Heart right ventricle (tissue), 16 donors: ENCODE data around the gene IBA57. TPM values are rescaled to one million over a fixed set of nuclear protein-coding genes. Genes with fewer than 3 reads are reported as not detected.

ENCODE experiments used
- ATAC-seq, 8 donors: fragments of 200-7000 bp; cut with Tn5 transposase; one replicate each; pipeline ENCODE4 v1.9.1; 2020; ENCODE audit warnings: mild to moderate bottlenecking in 8 of 8, moderate library complexity in 8 of 8, moderate number of reproducible peaks in 1 of 8
- DNase-seq, 2 donors: peaks; one replicate each; pipeline ENCODE4 v3.0.0-alpha.2; 2020
- H3K27ac ChIP-seq, 10 donors: fragments of 200-600 bp; sonication (generic) in 2 of 10; one replicate each; pipeline versions ENCODE4 v1.5.0 to v1.8.0; 2020 to 2022; ENCODE audit warnings: mild to moderate bottlenecking in 3 of 10
- H3K27me3 ChIP-seq, 7 donors: fragments of 200-600 bp; one replicate each; pipeline ENCODE4 v1.8.0; 2021 to 2022; ENCODE audit warnings: mild to moderate bottlenecking in 2 of 7
- H3K36me3 ChIP-seq, 9 donors: fragments of 200-600 bp; sonication (generic) in 1 of 9; one replicate each; pipeline versions ENCODE4 v1.5.0 to v1.8.0; 2020 to 2022; ENCODE audit warnings: mild to moderate bottlenecking in 2 of 9
- H3K4me1 ChIP-seq, 9 donors: fragments of 200-600 bp; sonication (generic) in 1 of 9; one replicate each; pipeline versions ENCODE4 v1.5.0 to v1.8.0; 2020 to 2022; ENCODE audit warnings: mild to moderate bottlenecking in 4 of 9
- H3K4me3 ChIP-seq, 10 donors: fragments of 200-600 bp; sonication (generic) in 2 of 10; one replicate each; pipeline versions ENCODE4 v1.5.0 to v1.8.0; 2020 to 2022; ENCODE audit warnings: mild to moderate bottlenecking in 7 of 10, moderate library complexity in 2 of 10
- H3K9me3 ChIP-seq, 11 donors: fragments of 200-600 bp in 10 of 11; sonication (generic) in 2 of 11; one replicate each; pipeline versions ENCODE4 v1.5.0 to v1.8.0; 2013 to 2022; ENCODE audit warnings: mild to moderate bottlenecking in 2 of 11, control low read depth in 1 of 11, moderate library complexity in 1 of 11
- WGBS, 2 donors: extraction: QIAGEN DNeasy Blood & Tissue Kit; methylation state at CpG; one replicate each; pipeline ENCODE4 v1.1.7; 2013; ENCODE audit warnings: inconsistent platforms in 1 of 2; 5-methylcytosine and 5-hydroxymethylcytosine counted together
- intact Hi-C, 10 donors: fragments of 100-400 bp; cut with DNase I; formaldehyde crosslinking; loops; one replicate each; pipeline versions ENCODE4 v1.11.1 to v1.14.2; 2022
- polyA plus RNA-seq, 2 donors: library from polyadenylated mRNA; stranded (reverse); fragments of 200-250 nt; gene quantifications; one replicate each; pipeline ENCODE4 v1.2.3, GENCODE V29; 2013
- total RNA-seq, 10 donors: library from RNA; stranded (reverse); fragmentation: NEBNext Ultra II Directional in 3 of 10; extraction: Animal tissue kit (Norgen Biotek cat#: 25700) in 3 of 10; gene quantifications; one replicate each; pipeline versions ENCODE4 v1.2.1 to v1.2.4, GENCODE V29; 2021 to 2023
- TF ChIP-seq, protein P1 (sequence below), 9 donors: fragments of 200-600 bp; sonication (generic) in 2 of 9; IDR thresholded peaks; one replicate each; pipeline versions ENCODE4 v1.5.0 to v1.8.0; 2021 to 2022; ENCODE audit warnings: antibody characterized with exemption in 9 of 9, mild to moderate bottlenecking in 5 of 9, moderate library complexity in 1 of 9
- donor health status: Arrhythmogenic right ventricular cardiomyopathy.
- donor health status: ischemic (EF 13 %, LVEDD 7.1; RV severe dilation, severe dysfunction).
- donor health status: healthy with polysubstance abuse.
- donor health status: DM: no; HTN: yes; CAD: no.
- donor health status: DM: no; HTN: no; CAD: no.
- donor health status: ischemic (EF 25% LVEDD 6.9; RV normal size, moderate dysfunction).
- donor health status: ischemic (EF 25% LVEDD 5.7; RV mildly dilated, moderate dysfunction).
- donor health status: healthy.
- donor health status: DM: yes; HTN: yes; CAD: no.
- donor health status: Ischemic cardiomyopathy.
- donor health status: ischemic (EF 35%, LVEDD 5.7; RV mildly dilated, moderate dysfunction).
- donor health status: nonischemic (EF 11% LVEDD 7.7; RV severe dilation, severe dysfunction).
- donor health status: DM: yes; HTN: yes; CAD: no.
- donor health status: PGD.
- donor health status: ischemic (EF 29% LVEDD 5.4; RV normal size, mild dysfunction).
- donor health status: nonischemic (EF 23%, LVEDD 6.1; RV moderate dilation, normal function).

Gene IBA57
- total and polyA plus RNA-seq, 12 donors: 2.8 to 20.3 (median 16.1) TPM

DNA sequence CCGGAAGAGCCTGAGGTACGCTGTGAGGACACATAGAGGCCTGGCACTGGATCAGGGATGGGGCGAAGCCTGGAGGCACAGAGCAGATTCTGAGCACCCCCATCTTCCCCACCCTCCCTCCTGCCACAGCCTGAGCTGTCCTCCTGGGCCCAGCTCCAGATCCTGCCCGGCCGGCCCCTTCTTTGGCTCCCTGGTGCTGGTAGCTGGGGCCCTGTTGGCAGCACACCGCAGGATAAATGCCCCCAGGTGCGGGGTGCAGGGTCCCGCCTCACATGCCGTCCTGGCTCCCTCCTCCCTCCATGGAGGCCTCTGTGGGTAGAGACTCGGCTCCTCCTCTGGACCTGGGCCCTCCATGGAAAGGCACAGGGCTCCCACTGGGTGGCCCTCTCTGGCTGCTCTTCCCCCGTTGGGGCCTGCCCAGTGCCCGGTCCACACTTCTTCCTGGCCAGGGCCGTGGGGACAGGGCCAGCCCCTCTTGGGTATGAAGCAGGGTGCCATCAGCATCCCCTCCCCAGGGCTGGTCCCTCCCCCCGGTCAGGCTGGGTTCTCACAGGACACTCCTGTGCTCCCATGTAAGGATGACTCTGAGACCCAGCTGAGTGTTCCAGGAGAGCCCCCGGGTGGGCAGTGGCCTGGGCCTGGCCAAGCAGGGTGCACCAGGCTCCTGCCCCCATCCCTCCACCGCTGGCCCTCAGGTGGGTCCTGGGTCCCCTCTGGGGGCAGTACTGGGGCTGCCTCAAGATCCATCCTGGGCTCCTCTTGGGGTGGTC lies 41.2 kb downstream of the IBA57 start:
- WGBS, 2 donors: 44 to 62% methylated on average over 16 of the region's 16 CpGs
- H3K36me3 ChIP-seq: no peaks in the 10 kb centered on the region
- no peaks in the 10 kb centered on the region for H3K9me3 ChIP-seq
- H3K27me3 ChIP-seq: peaks cover 0 to 7% (median 2%) of the 10 kb centered on the region in 7 donors
- H3K4me1 ChIP-seq: peaks cover 3 to 43% (median 27%) of the 10 kb centered on the region in 9 donors
- TF ChIP-seq, protein P1, sequence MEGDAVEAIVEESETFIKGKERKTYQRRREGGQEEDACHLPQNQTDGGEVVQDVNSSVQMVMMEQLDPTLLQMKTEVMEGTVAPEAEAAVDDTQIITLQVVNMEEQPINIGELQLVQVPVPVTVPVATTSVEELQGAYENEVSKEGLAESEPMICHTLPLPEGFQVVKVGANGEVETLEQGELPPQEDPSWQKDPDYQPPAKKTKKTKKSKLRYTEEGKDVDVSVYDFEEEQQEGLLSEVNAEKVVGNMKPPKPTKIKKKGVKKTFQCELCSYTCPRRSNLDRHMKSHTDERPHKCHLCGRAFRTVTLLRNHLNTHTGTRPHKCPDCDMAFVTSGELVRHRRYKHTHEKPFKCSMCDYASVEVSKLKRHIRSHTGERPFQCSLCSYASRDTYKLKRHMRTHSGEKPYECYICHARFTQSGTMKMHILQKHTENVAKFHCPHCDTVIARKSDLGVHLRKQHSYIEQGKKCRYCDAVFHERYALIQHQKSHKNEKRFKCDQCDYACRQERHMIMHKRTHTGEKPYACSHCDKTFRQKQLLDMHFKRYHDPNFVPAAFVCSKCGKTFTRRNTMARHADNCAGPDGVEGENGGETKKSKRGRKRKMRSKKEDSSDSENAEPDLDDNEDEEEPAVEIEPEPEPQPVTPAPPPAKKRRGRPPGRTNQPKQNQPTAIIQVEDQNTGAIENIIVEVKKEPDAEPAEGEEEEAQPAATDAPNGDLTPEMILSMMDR (IDR thresholded peaks at IDR 0.05): peak in 1 of 9 donors; percentile 4
- ATAC-seq (peak in 5 of 8 donors; percentile 2 to 22 (median 14)), DNase-seq (no peak)
- H3K27ac ChIP-seq: peak overlapping the region; percentile 7 to 100 (median 94)
- intact Hi-C loops: loop anchor here in 6 of 10 donors (5.0 to 10.0 kb wide), 2 partner anchors 39 to 72 kb away; partner anchors contain the start of gene IBA57 (in 5 of the 6)
- H3K4me3 ChIP-seq: no peak overlapping the region

DNA sequence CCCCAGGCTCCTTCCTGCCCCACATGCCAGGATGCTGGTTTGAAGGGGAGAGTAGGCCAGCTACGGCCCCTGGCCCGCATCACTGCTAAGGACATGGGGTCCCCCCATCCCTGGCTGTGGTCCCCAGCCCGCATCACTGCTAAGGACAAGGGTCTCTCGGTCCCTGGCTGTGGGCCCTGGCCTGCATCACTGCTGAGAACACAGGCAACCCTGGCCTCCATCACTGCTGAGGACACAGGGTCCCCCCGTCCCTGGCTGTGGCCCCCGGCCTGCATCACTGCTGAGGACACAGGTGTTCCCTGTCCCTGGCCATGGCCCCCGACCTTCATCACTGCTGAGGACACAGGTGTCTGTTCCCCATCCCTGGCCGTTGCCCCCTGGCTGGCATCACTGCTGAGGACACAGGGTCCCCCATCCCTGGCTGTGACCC lies 41.8 kb downstream of the IBA57 start:
- peaks cover 0 to under 1% (median 0%) of the 10 kb centered on the region in 9 donors for H3K36me3 ChIP-seq
- peaks cover 0 to 10% (median 6%) of the 10 kb centered on the region in 7 donors for H3K27me3 ChIP-seq
- peaks cover 4 to 44% (median 27%) of the 10 kb centered on the region in 9 donors for H3K4me1 ChIP-seq
- intact Hi-C loops: loop anchor here in 6 of 10 donors (5.0 to 10.0 kb wide), 2 partner anchors 40 to 73 kb away; partner anchors contain the start of gene IBA57 (in 5 of the 6)
- peak overlapping the region in 2 of 10 donors; percentile 64 to 77 for H3K4me3 ChIP-seq
- TF ChIP-seq, protein P1 (IDR thresholded peaks at IDR 0.05): no peak
- no peak for DNase-seq
- H3K27ac ChIP-seq: peak overlapping the region; percentile 47 to 100 (median 94)
- ATAC-seq: peak in 1 of 8 donors; percentile 4
- no peaks in the 10 kb centered on the region for H3K9me3 ChIP-seq
- WGBS, 2 donors: 78 to 84% methylated on average over 8 of the region's 8 CpGs

DNA sequence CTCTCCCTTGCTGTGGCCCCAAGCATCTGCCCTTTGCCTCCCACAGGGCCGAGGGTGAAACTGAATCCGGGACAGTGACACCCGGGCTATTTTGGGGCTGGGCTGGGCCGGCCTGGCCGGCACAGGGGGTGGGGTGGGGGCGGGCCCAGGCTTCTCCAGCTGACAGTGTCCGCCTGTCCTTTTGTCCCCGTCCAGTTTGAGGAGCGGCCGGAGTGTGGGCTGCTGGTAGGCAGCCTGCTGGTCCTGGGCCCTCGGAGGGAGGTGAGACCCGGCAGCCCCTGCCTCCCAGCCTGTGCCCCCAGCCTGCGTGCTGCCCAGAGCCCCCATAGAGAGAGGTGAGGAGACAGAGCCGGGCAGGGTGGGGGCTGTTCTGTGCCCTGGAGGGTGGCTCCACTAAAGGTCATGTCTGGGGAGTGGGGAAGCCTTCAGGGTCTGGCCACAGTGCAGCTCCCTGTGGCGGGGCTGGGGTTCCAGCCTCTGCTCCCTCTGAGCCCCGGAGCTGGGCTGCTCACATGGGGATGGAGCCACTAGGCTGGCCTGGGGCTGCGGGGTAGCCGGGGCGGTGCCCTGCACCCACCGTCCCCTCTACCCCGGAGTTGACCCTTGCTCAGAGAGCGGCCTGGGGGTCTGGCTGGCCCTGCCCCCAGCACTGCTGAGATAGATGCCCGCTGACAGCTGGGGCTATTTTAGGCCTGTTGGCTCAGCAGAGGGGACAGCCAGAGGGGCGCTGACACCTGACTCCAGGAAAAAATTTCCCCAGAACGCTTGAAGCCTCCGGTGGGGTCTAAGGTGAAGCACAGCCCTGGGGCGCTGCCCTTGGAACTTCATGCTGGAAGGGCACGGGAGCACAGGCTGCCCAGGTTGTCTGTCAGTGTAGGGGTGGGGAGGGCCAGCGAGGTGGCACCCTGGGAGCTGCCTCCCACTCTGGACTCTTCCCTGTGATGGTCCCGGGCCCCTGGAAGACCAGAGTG lies 42.5 kb downstream of the IBA57 start, which contains the start of gene OBSCN:
Gene OBSCN, plus strand, starts transcription at position 194 of the 971 bp plus-strand sequence. CDS start 3,740 bp downstream, outside the sequence.
- ATAC-seq: peak; percentile 52 to 81 (median 76)
- 30 to 32% methylated on average over 30 of the region's 30 CpGs for WGBS, 2 donors
- Histone ChIP-seq H3K36me3 (peaks cover 0 to 4% (median 0%) of the 10 kb centered on the region in 9 donors), H3K9me3 (no peaks in the 10 kb centered on the region), H3K27me3 (peaks cover 0 to 15% (median 13%) of the 10 kb centered on the region in 7 donors), H3K4me3 (peak within 1 kb of the TSS; percentile 2 to 79 (median 66)), H3K27ac (peak within 1 kb of the TSS; percentile 76 to 100 (median 96)), H3K4me1 (peaks cover 8 to 52% (median 31%) of the 10 kb centered on the region in 9 donors)
- intact Hi-C loops: loop anchor here in 6 of 10 donors (5.0 to 10.0 kb wide), 2 partner anchors 41 to 73 kb away; partner anchors contain the start of gene IBA57 (in 5 of the 6)
- TF ChIP-seq, protein P1 (IDR thresholded peaks at IDR 0.05): no peak
- DNase-seq: peak; percentile 65 to 70
